Measurements from ENCODE around the gene WASF2.

DNA sequence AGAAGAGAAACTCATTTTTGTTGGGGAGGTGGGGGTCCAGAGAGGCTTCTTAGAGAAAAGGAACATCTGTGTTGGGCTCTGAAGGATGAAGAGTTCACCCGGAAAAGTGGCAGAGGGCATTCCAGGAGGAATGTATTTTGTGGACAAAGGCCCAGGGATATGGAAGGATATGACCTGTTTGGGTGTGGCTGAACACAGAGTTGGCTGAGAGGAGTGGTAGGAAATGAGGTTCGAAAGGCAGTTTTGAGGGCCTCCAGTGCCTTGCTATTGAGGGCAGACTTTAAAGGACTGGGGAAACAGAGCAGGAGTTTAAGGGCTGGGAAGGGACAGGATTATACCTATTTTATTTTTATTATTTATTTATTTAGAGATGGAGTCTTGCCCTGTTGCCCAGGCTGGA, 27.3 kb upstream of the WASF2 start:
- no peak for TF ChIP-seq CTCF (IDR thresholded peaks at IDR 0.05; ENCODE audit: low read depth, low read length)
- no peak for TF ChIP-seq POLR2A (IDR thresholded peaks at IDR 0.05; ENCODE audit: extremely low read depth, insufficient read length)
- TF ChIP-seq, protein P1, sequence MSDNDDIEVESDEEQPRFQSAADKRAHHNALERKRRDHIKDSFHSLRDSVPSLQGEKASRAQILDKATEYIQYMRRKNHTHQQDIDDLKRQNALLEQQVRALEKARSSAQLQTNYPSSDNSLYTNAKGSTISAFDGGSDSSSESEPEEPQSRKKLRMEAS (IDR thresholded peaks at IDR 0.05; ENCODE audit: low read depth, low read length): no peak
- TF ChIP-seq MYC (IDR thresholded peaks at IDR 0.05; ENCODE audit: low read depth, low read length): no peak
